ENCODE data around the gene TBX1. TPM values are rescaled to one million over a fixed set of nuclear protein-coding genes. Genes with fewer than 3 reads are reported as not detected.

TBX1 gene
- total and polyA plus RNA-seq, 2 of the 8 experiments (the other 6 are each of a cell fraction or from before 2014, with no cell fraction given) = 0.28 TPM; not detected in 1

GRCh38 chr22:19756288-19757128, 4.1 kb upstream of the TBX1 start (continued):
- TF ChIP-seq HDAC6 (IDR thresholded peaks at IDR 0.05; ENCODE audit: low read depth, low read length) (no peak), KDM4A (IDR thresholded peaks at IDR 0.05; ENCODE audit: low read depth, low read length, severe bottlenecking) (peak; percentile 61), CREB1 (IDR thresholded peaks at IDR 0.05) (no peak), TAF7 (optimal IDR thresholded peaks at IDR 0.05; ENCODE audit: borderline replicate concordance, low read depth, low read length) (no peak), RBBP5 (IDR thresholded peaks at IDR 0.05; ENCODE audit: borderline replicate concordance, low read depth, low read length) (no peak), POLR2A (IDR thresholded peaks at IDR 0.05; ENCODE audit: control extremely low read depth in 1 of 2, low read depth in 2 of 2, low read length in 2 of 2) (no peak), YY1 (IDR thresholded peaks at IDR 0.05; ENCODE audit: low read depth, low read length) (no peak), USF2 (IDR thresholded peaks at IDR 0.05; ENCODE audit: low read length) (no peak)
